Thymus (tissue), 11 donors: ENCODE data around the gene AIDA. TPM values are rescaled to one million over a fixed set of nuclear protein-coding genes. Genes with fewer than 3 reads are reported as not detected.

Experiments used
- DNase-seq, 9 donors: peaks; one replicate each; pipeline ENCODE4 v3.0.0-alpha.2; 2013; ENCODE audit warnings: low spot score in 9 of 9, low read depth in 6 of 9, missing footprints in 1 of 9
- H3K27ac ChIP-seq, 2 donors: one replicate each; pipeline ENCODE4 v1.5.1; 2013; ENCODE audit warnings: control low read depth in 1 of 2, low read depth in 1 of 2, low read length in 1 of 2, mild to moderate bottlenecking in 1 of 2, moderate library complexity in 1 of 2
- H3K27me3 ChIP-seq, 2 donors: one replicate each; pipeline ENCODE4 v1.5.1; 2013; ENCODE audit warnings: low read length in 1 of 2; ENCODE audit not compliant: control insufficient read depth in 2 of 2, insufficient read depth in 1 of 2
- H3K36me3 ChIP-seq, 2 donors: one replicate each; pipeline ENCODE4 v1.5.1; 2013; ENCODE audit warnings: low read length in 1 of 2, mild to moderate bottlenecking in 1 of 2, moderate library complexity in 1 of 2; ENCODE audit not compliant: control insufficient read depth in 2 of 2, insufficient read depth in 2 of 2
- H3K4me1 ChIP-seq, 2 donors: one replicate each; pipeline ENCODE4 v1.5.1; 2013; ENCODE audit warnings: low read length in 2 of 2; ENCODE audit not compliant: control insufficient read depth in 2 of 2, insufficient read depth in 2 of 2
- H3K4me3 ChIP-seq, 2 donors: one replicate each; pipeline ENCODE4 v1.5.1; 2013; ENCODE audit warnings: low read length in 2 of 2, control low read depth in 1 of 2, mild to moderate bottlenecking in 1 of 2
- H3K9me3 ChIP-seq, 2 donors: one replicate each; pipeline ENCODE4 v1.5.1; 2013; ENCODE audit warnings: low read length in 1 of 2, mild to moderate bottlenecking in 1 of 2; ENCODE audit not compliant: control insufficient read depth in 2 of 2, insufficient read depth in 1 of 2
- WGBS: extraction: QIAGEN DNeasy Blood & Tissue Kit; methylation state at CpG from one replicate; pipeline ENCODE4 v1.1.7; 2013; 5-methylcytosine and 5-hydroxymethylcytosine counted together
- polyA plus RNA-seq: library from polyadenylated mRNA; stranded (reverse); fragments of 200-250 nt; gene quantifications from one replicate; pipeline ENCODE4 v1.2.3, GENCODE V29; 2013
- total RNA-seq: library from RNA; stranded (reverse); fragments of 120-200 nt; gene quantifications from one replicate; pipeline ENCODE4 v1.2.4, GENCODE V29; 2013
- donor health status: healthy.

The AIDA gene
- total and polyA plus RNA-seq, 2 donors, result 20.4 to 54.0 TPM

- no peak for DNase-seq
- Histone ChIP-seq H3K27me3 (no peaks in the 10 kb centered on the region), H3K4me1 (peaks cover 0 to 9% of the 10 kb centered on the region in 2 donors), H3K27ac (no peak overlapping the region), H3K36me3 (peaks cover 0 to 3% of the 10 kb centered on the region in 2 donors), H3K4me3 (no peak overlapping the region), H3K9me3 (no peaks in the 10 kb centered on the region)
- 99% methylated on average over 1 of the region's 1 CpG for WGBS
Measured at GRCh38 chr1:222642468-222642867, 69.8 kb downstream of the AIDA start.

GRCh38 chr1:222641269-222641948 lies 70.9 kb downstream of the AIDA start:
- Histone ChIP-seq H3K4me3 (no peak overlapping the region), H3K27ac (no peak overlapping the region), H3K27me3 (no peaks in the 10 kb centered on the region), H3K9me3 (no peaks in the 10 kb centered on the region), H3K36me3 (peaks cover 0 to 7% of the 10 kb centered on the region in 2 donors), H3K4me1 (peaks cover 0 to 9% of the 10 kb centered on the region in 2 donors)
- DNase-seq, result no peak
- 97% methylated on average over 5 of the region's 5 CpGs for WGBS

DNA sequence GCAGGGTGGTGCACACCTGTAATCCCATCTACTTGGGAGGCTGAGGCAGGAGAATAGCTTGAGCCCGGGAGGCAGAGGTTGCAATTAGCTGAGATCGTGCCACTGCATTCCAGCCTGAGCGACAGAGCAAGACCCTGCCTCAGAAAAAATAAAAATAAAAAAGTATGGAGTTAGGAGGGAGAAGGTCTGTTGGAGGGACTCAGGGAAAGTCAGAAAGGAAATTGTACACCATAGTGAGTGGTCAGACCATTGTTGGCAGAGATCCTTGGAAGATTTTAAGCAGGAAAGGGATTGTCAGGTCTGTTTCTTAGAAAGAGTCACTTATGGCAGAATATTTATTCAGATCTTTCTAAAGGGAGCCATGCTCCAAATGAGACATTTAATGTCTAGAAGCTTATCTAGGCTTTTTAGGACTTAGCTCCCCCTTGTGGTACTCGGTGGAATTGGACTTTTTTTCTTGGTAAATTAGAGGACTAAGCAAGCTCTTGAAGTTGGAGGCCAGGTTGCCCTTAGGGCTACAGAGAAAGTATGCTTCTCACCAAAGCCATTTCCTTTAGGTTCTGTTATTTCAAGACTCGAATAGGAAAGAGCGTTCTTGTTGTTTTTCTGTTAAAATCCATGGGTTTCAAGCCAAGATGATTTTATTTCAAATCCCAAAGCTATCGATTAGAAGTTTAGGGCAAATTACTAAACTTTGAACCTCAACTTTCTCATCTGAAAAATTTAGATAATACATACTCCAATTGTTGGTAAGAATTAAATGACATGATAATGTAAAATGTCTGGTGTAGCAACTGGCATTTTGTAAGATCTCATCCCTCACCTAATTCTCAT lies 77.9 kb downstream of the AIDA start:
- no peak overlapping the region for H3K27ac ChIP-seq
- H3K36me3 ChIP-seq, result peaks cover 23 to 46% of the 10 kb centered on the region in 2 donors
- H3K4me1 ChIP-seq, result peaks cover 0 to 9% of the 10 kb centered on the region in 2 donors
- no peaks in the 10 kb centered on the region for H3K9me3 ChIP-seq
- no peak overlapping the region for H3K4me3 ChIP-seq
- DNase-seq, result peak; percentile 66 to 94 (median 87)
- H3K27me3 ChIP-seq, result no peaks in the 10 kb centered on the region
- 59% methylated on average over 7 of the region's 7 CpGs for WGBS

DNA sequence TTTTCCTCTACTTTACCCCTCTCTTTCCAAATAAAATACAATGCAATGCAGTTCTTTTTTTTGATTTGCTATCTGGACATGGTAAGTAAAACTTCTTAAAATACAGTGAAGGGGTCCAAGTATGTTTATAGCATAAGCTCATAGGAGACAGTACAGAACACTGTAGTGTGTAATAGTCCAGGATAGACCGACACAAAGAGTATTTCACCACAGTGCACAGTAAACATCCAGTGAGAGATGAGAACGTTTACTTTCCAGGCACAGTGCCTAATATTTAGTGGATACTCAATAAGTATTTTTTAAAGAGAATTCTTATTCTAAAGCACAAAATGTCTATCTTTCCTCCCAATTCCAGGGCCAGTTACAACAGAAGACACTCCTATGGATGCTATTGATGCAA lies 79.5 kb downstream of the AIDA start:
- no peak overlapping the region for H3K4me3 ChIP-seq
- peaks cover 0 to 9% of the 10 kb centered on the region in 2 donors for H3K4me1 ChIP-seq
- no peaks in the 10 kb centered on the region for H3K27me3 ChIP-seq
- H3K36me3 ChIP-seq, result peaks cover 27 to 62% of the 10 kb centered on the region in 2 donors
- no peaks in the 10 kb centered on the region for H3K9me3 ChIP-seq
- no peak overlapping the region for H3K27ac ChIP-seq
- WGBS, result 94% methylated on average over 2 of the region's 2 CpGs
- DNase-seq, result no peak

GRCh38 chr1:222631611-222632208 lies 80.6 kb downstream of the AIDA start:
- 98% methylated on average over 3 of the region's 3 CpGs for WGBS
- H3K4me3 ChIP-seq, result no peak overlapping the region
- no peak for DNase-seq

GRCh38 chr1:222629921-222630535 lies 82.3 kb downstream of the AIDA start:
- no peaks in the 10 kb centered on the region for H3K9me3 ChIP-seq
- H3K27me3 ChIP-seq, result no peaks in the 10 kb centered on the region
- H3K36me3 ChIP-seq, result peaks cover 36 to 63% of the 10 kb centered on the region in 2 donors
- DNase-seq, result no peak
- no peak overlapping the region for H3K27ac ChIP-seq
- no peak overlapping the region for H3K4me3 ChIP-seq
- H3K4me1 ChIP-seq, result peaks cover 0 to 9% of the 10 kb centered on the region in 2 donors
- WGBS, result 97% methylated on average over 7 of the region's 7 CpGs

More at GRCh38 chr1:222631611-222632208, 80.6 kb downstream of the AIDA start:
- H3K36me3 ChIP-seq, result peaks cover 34 to 68% of the 10 kb centered on the region in 2 donors
- no peaks in the 10 kb centered on the region for H3K27me3 ChIP-seq
- H3K4me1 ChIP-seq, result peaks cover 0 to 9% of the 10 kb centered on the region in 2 donors
- H3K27ac ChIP-seq, result no peak overlapping the region
- no peaks in the 10 kb centered on the region for H3K9me3 ChIP-seq

DNA sequence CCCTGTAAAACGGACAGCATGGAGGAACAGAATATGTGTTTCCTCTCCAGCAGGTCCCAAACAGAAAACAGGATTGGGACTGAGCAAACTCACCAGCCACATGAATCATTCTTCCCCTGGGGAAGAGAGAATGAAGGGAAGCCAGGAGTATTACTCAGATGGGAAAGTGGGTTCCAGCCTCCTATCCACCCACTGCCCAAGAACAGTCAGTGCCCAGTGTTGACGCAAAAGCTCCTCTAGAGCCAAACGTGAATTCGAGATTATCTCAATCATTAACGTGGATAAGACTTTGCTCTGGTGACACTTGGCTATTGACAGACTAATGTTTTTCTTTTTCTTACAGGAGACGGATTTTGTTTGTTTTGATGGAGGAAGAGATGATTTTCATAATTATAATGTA lies 85.1 kb downstream of the AIDA start:
- H3K27me3 ChIP-seq, result no peaks in the 10 kb centered on the region
- H3K4me1 ChIP-seq, result no peaks in the 10 kb centered on the region
- 96% methylated on average over 6 of the region's 6 CpGs for WGBS
- H3K4me3 ChIP-seq, result no peak overlapping the region
- no peak for DNase-seq
- peaks cover 26 to 58% of the 10 kb centered on the region in 2 donors for H3K36me3 ChIP-seq
- H3K9me3 ChIP-seq, result no peaks in the 10 kb centered on the region
- H3K27ac ChIP-seq, result no peak overlapping the region

DNA sequence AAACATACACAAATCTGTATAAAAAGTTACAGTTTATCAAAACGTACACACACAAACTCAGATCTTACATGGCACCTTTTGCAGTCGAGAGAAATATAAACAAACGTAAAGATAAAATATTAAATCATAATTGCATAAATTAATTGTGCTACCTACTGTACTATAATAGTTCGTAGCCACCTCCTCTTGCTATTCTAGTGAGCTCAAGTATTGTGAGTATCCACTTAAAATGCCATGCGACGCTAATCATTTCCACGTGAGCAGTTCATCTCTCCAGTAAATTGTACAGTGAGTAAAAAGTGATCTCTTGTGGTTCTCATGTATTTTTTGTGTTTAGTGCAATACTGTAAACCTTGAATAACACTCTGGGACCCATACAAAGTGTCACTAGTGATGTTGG lies 88.1 kb downstream of the AIDA start:
- Histone ChIP-seq H3K4me1 (no peaks in the 10 kb centered on the region), H3K27ac (no peak overlapping the region), H3K27me3 (no peaks in the 10 kb centered on the region), H3K4me3 (no peak overlapping the region), H3K36me3 (peaks cover 17 to 51% of the 10 kb centered on the region in 2 donors), H3K9me3 (no peaks in the 10 kb centered on the region)
- WGBS, result 98% methylated on average over 7 of the region's 7 CpGs
- no peak for DNase-seq
